VCaP (cell line): ENCODE data around the gene ZCCHC9.
"Not testable (repeated sequence)": the region's sequence is repeated elsewhere in the genome, so short reads cannot be mapped to it uniquely, and the experiment has no call there.

Experiments
- H3K27ac ChIP-seq: fragments of 450-650 bp; 2 replicates; pipeline ENCODE4 v1.5.1; 2017
- CTCF ChIP-seq: fragments of 450-650 bp; conservative IDR thresholded peaks from 2 replicates; pipeline ENCODE4 v1.5.1; 2017; ENCODE audit warnings: mild to moderate bottlenecking, moderate library complexity

The ZCCHC9 gene

GRCh38 chr5:81301271-81302015 is at the start of gene ZCCHC9:
TSS of gene ZCCHC9 (plus strand) at chr5:81301587. CDS start at chr5:81304758, 3,171 bp downstream.
- H3K27ac ChIP-seq, result peak within 1 kb of the TSS; percentile 83

GRCh38 chr5:81251922-81252321 is 49.5 kb upstream of the ZCCHC9 start:
- TF ChIP-seq CTCF, result no peak
- no peak overlapping the region for H3K27ac ChIP-seq

More at GRCh38 chr5:81301271-81302015, at the start of gene ZCCHC9:
- peak; percentile 28 for TF ChIP-seq CTCF

- no peak overlapping the region for H3K27ac ChIP-seq
- TF ChIP-seq CTCF, result no peak
Observed at GRCh38 chr5:81252904-81253303, 48.5 kb upstream of the ZCCHC9 start.

- no peak overlapping the region for H3K27ac ChIP-seq
- TF ChIP-seq CTCF, result no peak
Observed at GRCh38 chr5:81253875-81254274, 47.5 kb upstream of the ZCCHC9 start.

GRCh38 chr5:81254886-81255559 is 46.4 kb upstream of the ZCCHC9 start:
- no peak overlapping the region for H3K27ac ChIP-seq
- TF ChIP-seq CTCF, result no peak

GRCh38 chr5:81256766-81257165 is 44.6 kb upstream of the ZCCHC9 start:
- TF ChIP-seq CTCF, result no peak

GRCh38 chr5:81262796-81263195 is 38.6 kb upstream of the ZCCHC9 start:
- not testable (repeated sequence) for H3K27ac ChIP-seq

More at GRCh38 chr5:81256766-81257165, 44.6 kb upstream of the ZCCHC9 start:
- H3K27ac ChIP-seq, result no peak overlapping the region

- TF ChIP-seq CTCF, result no peak
- no peak overlapping the region for H3K27ac ChIP-seq
Observed at GRCh38 chr5:81265101-81265500, 36.3 kb upstream of the ZCCHC9 start.
